GM12878 (cell line): ENCODE results near the gene KIAA0319L. TPM values are rescaled to one million over a fixed set of nuclear protein-coding genes. Genes with fewer than 3 reads are reported as not detected.

ENCODE experiments used
- ATAC-seq: fragments of 200-7000 bp; cut with Tn5 transposase; 3 replicates; pipeline ENCODE4 v1.9.1; 2020; ENCODE audit warnings: mild to moderate bottlenecking, moderate library complexity
- BruUV-seq: library from RNA; stranded (reverse); fragments of 400-500 nt; replicated peaks from 2 replicates; lab custom pipeline; 2021; lab: Mats Ljungman, UMichigan
- CTCF ChIA-PET: fragments of 300-600 bp; sonication (Branson Sonifier 250); formaldehyde crosslinking; extraction: SDS; loops from one replicate; lab custom pipeline; 2021; ENCODE audit warnings: inconsistent platforms; lab: Yijun Ruan, JAX
- POLR2A ChIA-PET: fragments of 350-600 bp; formaldehyde crosslinking; extraction: SDS; loops from one replicate; lab custom pipeline; 2021; ENCODE audit warnings: inconsistent platforms; lab: Charles Lee
- RAD21 ChIA-PET: fragments of 300-600 bp; sonication (Branson Sonifier 250); formaldehyde crosslinking; loops from one replicate; lab custom pipeline; 2023; ENCODE audit warnings: antibody characterized with exemption; ENCODE audit not compliant: unreplicated experiment; lab: Charles Lee
- SMC1A ChIA-PET: fragments of 300-600 bp; sonication (Branson Sonifier 250); formaldehyde crosslinking; loops from one replicate; lab custom pipeline; 2023; ENCODE audit not compliant: unreplicated experiment, uncharacterized antibody; lab: Charles Lee
- DNase-seq: peaks from one replicate; pipeline ENCODE4 v3.0.0-alpha.2; 2011; ENCODE audit warnings: low read depth, low spot score
- FAIRE-seq: peaks from 3 replicates; lab custom pipeline; 2011; peaks lifted over from hg19 to GRCh38; lab: Jason Lieb, UNC
- H2AFZ ChIP-seq: 2 replicates; pipeline ENCODE4 v1.6.0; 2011; ENCODE audit warnings: low read depth, low read length, control low read depth; ENCODE audit not compliant: control insufficient read depth
- H3K27ac ChIP-seq: 2 replicates; pipeline ENCODE4 v1.5.1; 2011; ENCODE audit warnings: control low read depth; ENCODE audit not compliant: control insufficient read depth, insufficient read depth
- H3K27me3 ChIP-seq, 2 experiments: replicated peaks in 1 of 2; 2 replicates each; pipeline versions ENCODE4 v1.6.0 to v1.6.1; 2011; ENCODE audit warnings: low read length in 1 of 2; ENCODE audit not compliant: control insufficient read depth in 2 of 2, insufficient read depth in 2 of 2
- H3K36me3 ChIP-seq, 2 experiments: 2 replicates each; pipeline ENCODE4 v1.5.1; 2011; ENCODE audit warnings: low read length in 1 of 2; ENCODE audit not compliant: control insufficient read depth in 2 of 2, insufficient read depth in 2 of 2
- H3K4me1 ChIP-seq: 2 replicates; pipeline ENCODE4 v1.6.1; 2011; ENCODE audit warnings: mild to moderate bottlenecking, low read length, moderate library complexity, mixed read lengths; ENCODE audit not compliant: control insufficient read depth, insufficient read depth
- H3K4me2 ChIP-seq: 2 replicates; pipeline ENCODE4 v1.6.0; 2011; ENCODE audit warnings: control low read depth; ENCODE audit not compliant: control insufficient read depth, insufficient read depth
- H3K4me3 ChIP-seq: fragments of 200-600 bp; sonication (generic); 2 replicates; pipeline ENCODE4 v1.5.1; 2016
- H3K79me2 ChIP-seq: 2 replicates; pipeline ENCODE4 v1.6.0; 2011; ENCODE audit warnings: low read length; ENCODE audit not compliant: control insufficient read depth, insufficient read depth
- H3K9ac ChIP-seq: 2 replicates; pipeline ENCODE4 v1.8.0; 2011; ENCODE audit warnings: low read length, control low read depth, mixed read lengths; ENCODE audit not compliant: control insufficient read depth, insufficient read depth
- H3K9me3 ChIP-seq: replicated peaks from 3 replicates; pipeline ENCODE4 v1.5.1; 2011; ENCODE audit warnings: mild to moderate bottlenecking, low read length; ENCODE audit not compliant: control insufficient read depth, insufficient read depth
- H4K20me1 ChIP-seq: 2 replicates; pipeline ENCODE4 v1.6.0; 2011; ENCODE audit not compliant: control insufficient read depth, insufficient read depth
- BACH1 ChIP-seq: fragments of 450-650 bp; IDR thresholded peaks from 2 replicates; pipeline ENCODE4 v1.6.1; 2017; ENCODE audit warnings: mild to moderate bottlenecking, borderline replicate concordance
- JUND ChIP-seq: IDR thresholded peaks from 2 replicates; pipeline ENCODE4 v1.6.1; 2012; ENCODE audit warnings: low read depth, mild to moderate bottlenecking, low read length, improper control_type of control experiment, moderate library complexity
- KLF5 ChIP-seq: fragments of 450-650 bp; IDR thresholded peaks from 2 replicates; pipeline ENCODE4 v1.6.1; 2014; ENCODE audit warnings: mild to moderate bottlenecking; ENCODE audit not compliant: partially characterized antibody
- MAX ChIP-seq: IDR thresholded peaks from 2 replicates; pipeline ENCODE4 v1.6.1; 2012; ENCODE audit warnings: low read depth, low read length, improper control_type of control experiment
- MXI1 ChIP-seq: fragments of 150-350 bp; IDR thresholded peaks from 2 replicates; pipeline ENCODE4 v1.6.1; 2011; ENCODE audit warnings: low read depth, mild to moderate bottlenecking, inconsistent platforms, low read length, improper control_type of control experiment
- NBN ChIP-seq: fragments of 450-650 bp; IDR thresholded peaks from 2 replicates; pipeline ENCODE4 v1.6.1; 2016
- RBBP5 ChIP-seq: fragments of 200-600 bp; sonication (generic); conservative IDR thresholded peaks from 2 replicates; pipeline ENCODE4 v1.6.1; 2016
- REST ChIP-seq: IDR thresholded peaks from 2 replicates; pipeline ENCODE4 v1.6.1; 2012; ENCODE audit warnings: mild to moderate bottlenecking, low read depth, low read length
- SIX5 ChIP-seq: IDR thresholded peaks from 2 replicates; pipeline ENCODE4 v1.6.1; 2011; ENCODE audit warnings: mild to moderate bottlenecking, low read depth, low read length, moderate library complexity; ENCODE audit not compliant: severe bottlenecking
- SREBF1 ChIP-seq: IDR thresholded peaks from 2 replicates; pipeline ENCODE4 v1.6.1; 2012; ENCODE audit warnings: mild to moderate bottlenecking, low read length
- TAF1 ChIP-seq: IDR thresholded peaks from 2 replicates; pipeline ENCODE4 v1.6.1; 2011; ENCODE audit warnings: mild to moderate bottlenecking, low read depth, low read length, borderline replicate concordance
- USF2 ChIP-seq: IDR thresholded peaks from 2 replicates; pipeline ENCODE4 v1.6.1; 2011; ENCODE audit warnings: low read depth, low read length, improper control_type of control experiment, borderline replicate concordance
- YBX1 ChIP-seq: fragments of 450-650 bp; IDR thresholded peaks from 2 replicates; pipeline ENCODE4 v1.6.1; 2016; ENCODE audit warnings: antibody characterized with exemption
- ZNF207 ChIP-seq: fragments of 450-650 bp; IDR thresholded peaks from 2 replicates; pipeline ENCODE4 v1.6.1; 2014; ENCODE audit warnings: antibody characterized with exemption, mild to moderate bottlenecking, borderline replicate concordance
- ZSCAN29 ChIP-seq: fragments of 450-650 bp; IDR thresholded peaks from 2 replicates; pipeline ENCODE4 v1.6.1; 2017; ENCODE audit warnings: mild to moderate bottlenecking, moderate library complexity
- WGBS: methylation state at CpG from one replicate; pipeline ENCODE4 v1.1.6; 2016; ENCODE audit warnings: low lambda C conversion rate; ENCODE audit not compliant: insufficient replicate concordance, insufficient coverage; ENCODE audit errors: missing lambda C conversion rate; 5-methylcytosine and 5-hydroxymethylcytosine counted together
- in situ Hi-C: fragments of 300-500 bp; cut with MboI; formaldehyde crosslinking; loops from 9 replicates; pipeline ENCODE4 v1.14.3; 2018; ENCODE audit warnings: mixed read lengths
- intact Hi-C: fragments of 100-400 bp; cut with micrococcal nuclease; formaldehyde crosslinking; loops from one replicate; pipeline ENCODE4 v1.14.2; 2022; ENCODE audit not compliant: unreplicated experiment
- polyA plus RNA-seq, 11 experiments: library from polyadenylated mRNA; depleted of rRNA in 4 of 11; unstranded in 6 of 11; stranded (reverse) in 5 of 11; fragments of >200 nt; fragmentation: Nextera tagmentation in 4 of 11; fragmentation: Illumina TruSeq in 1 of 11; extraction: Ambion mirVana in 4 of 11; extraction: Trizol in 1 of 11; gene quantifications; 1 replicate in 1 of 11; 2 replicates in 10 of 11; pipeline versions ENCODE4 v1.2.1 to v1.2.3, GENCODE V29; 2011 to 2016; ENCODE audit warnings: inconsistent platforms in 2 of 11, missing spikeins in 2 of 11, low read depth in 1 of 11
- total RNA-seq, 4 experiments: library from RNA; depleted of rRNA in 3 of 4; stranded (reverse); fragments of >200 nt in 3 of 4; fragmentation: Illumina TruSeq in 1 of 4; extraction: Trizol in 1 of 4; gene quantifications; 2 replicates each; pipeline versions ENCODE4 v1.2.1 to v1.2.3, GENCODE V29; 2013 to 2021

Gene KIAA0319L
- total and polyA plus RNA-seq, 10 of the 15 experiments (the other 5 are each of a cell fraction or from before 2014, with no cell fraction given), result 2.6 to 57.8 (median 25.4) TPM

- TF ChIP-seq ZNF207, result no peak
- no peak for TF ChIP-seq KLF5
- no peak for TF ChIP-seq NBN
- no peak for TF ChIP-seq USF2
- no peak for TF ChIP-seq MXI1
- TF ChIP-seq BACH1, result no peak
- TF ChIP-seq ZSCAN29, result no peak
These were observed 3.3 kb upstream of the KIAA0319L start (continued) for GRCh38 chr1:35560256-35561225.

- no peak for TF ChIP-seq SIX5
- no peak for TF ChIP-seq RBBP5
- TF ChIP-seq JUND, result no peak
- TF ChIP-seq YBX1, result no peak
- TF ChIP-seq MAX, result no peak
- no peak for TF ChIP-seq TAF1
- no peak for TF ChIP-seq REST
- no peak for TF ChIP-seq SREBF1
- SMC1A ChIA-PET, result interaction anchor here (1.1 to 1.4 kb wide), 3 partner anchors 9 to 108 kb away, joined by 3 to 5 read pairs (median 5); no protein-coding TSS in a partner anchor
- H3K27me3 ChIP-seq, result no peaks in the 10 kb centered on the region
- no peak for FAIRE-seq
- H3K4me2 ChIP-seq, result no peak overlapping the region
- ATAC-seq, result no peak
- CTCF ChIA-PET, result interaction anchor here (0.6 to 4.9 kb wide), 4 partner anchors 9 to 208 kb away, joined by 3 to 69 read pairs (median 7); no protein-coding TSS in a partner anchor
- POLR2A ChIA-PET, result interaction anchor here (0.5 kb wide), 1 partner anchor 192 kb away, joined by 10 read pairs; no protein-coding TSS in a partner anchor
- H3K79me2 ChIP-seq, result peaks cover 40% of the 10 kb centered on the region
- RAD21 ChIA-PET, result interaction anchor here (4.6 to 4.9 kb wide), 2 partner anchors 22 to 107 kb away, joined by 35 to 46 read pairs; no protein-coding TSS in a partner anchor
- H3K4me1 ChIP-seq, result peaks cover 10% of the 10 kb centered on the region
- no peak overlapping the region for H3K4me3 ChIP-seq
- H3K9me3 ChIP-seq, result no peaks in the 10 kb centered on the region
- no peaks in the 10 kb centered on the region for H4K20me1 ChIP-seq
- in situ Hi-C loops, result no loop called here
- H2AFZ ChIP-seq, result no peak overlapping the region
- no peak overlapping the region for H3K27ac ChIP-seq
- H3K36me3 ChIP-seq, result peaks cover 0 to 7% of the 10 kb centered on the region in 2 experiments; a peak in 2 of 4 replicates
- DNase-seq, result no peak
- H3K9ac ChIP-seq, result no peak overlapping the region
- WGBS, result 83% methylated on average over 7 of the region's 7 CpGs
- intact Hi-C loops, result no loop called here
- no TSS peak for BruUV-seq
These were observed 2.2 kb upstream of the KIAA0319L start for GRCh38 chr1:35559317-35559944.
